DMS 273 (cell line): ENCODE measurements around the gene SCUBE1.

ENCODE experiments used
- DNase-seq: peaks from one replicate; lab custom pipeline; 2025; ENCODE audit not compliant: unreplicated experiment; lab: John Stamatoyannopoulos, UW

SCUBE1 gene

DNA sequence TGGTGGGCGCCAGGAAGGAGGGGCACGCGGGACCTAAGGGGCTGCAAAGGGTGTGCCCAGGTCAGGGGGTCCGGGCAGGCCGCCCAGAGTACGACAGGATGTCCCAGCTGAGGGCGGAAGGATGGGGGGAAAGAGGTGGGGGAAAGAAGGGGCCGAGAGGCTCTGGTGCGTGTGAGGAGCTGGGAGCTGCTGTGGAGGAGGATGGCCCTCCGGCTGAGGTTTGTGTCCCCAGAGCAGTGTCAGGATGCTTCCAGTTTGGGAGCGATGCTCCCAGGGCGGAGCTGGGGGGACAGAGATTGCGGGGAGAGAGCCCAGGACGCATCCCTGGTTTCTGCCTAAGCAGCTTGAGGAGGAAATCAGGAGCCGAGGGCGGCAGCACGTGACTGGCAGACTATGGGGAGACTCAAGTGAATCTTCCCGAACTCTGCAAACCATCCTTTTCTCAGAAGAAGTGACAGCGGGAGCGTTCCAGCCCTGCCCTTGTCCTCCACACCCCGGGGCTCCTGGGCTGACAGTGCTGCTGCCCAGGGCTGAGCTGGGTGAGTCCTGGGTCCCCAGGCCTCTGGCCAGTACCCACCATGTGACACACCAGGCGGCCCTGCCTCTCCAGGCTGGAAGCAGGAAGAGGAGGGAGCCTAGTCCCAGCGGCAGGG lies 136.5 kb downstream of the SCUBE1 start:
- DNase-seq = no peak

DNA sequence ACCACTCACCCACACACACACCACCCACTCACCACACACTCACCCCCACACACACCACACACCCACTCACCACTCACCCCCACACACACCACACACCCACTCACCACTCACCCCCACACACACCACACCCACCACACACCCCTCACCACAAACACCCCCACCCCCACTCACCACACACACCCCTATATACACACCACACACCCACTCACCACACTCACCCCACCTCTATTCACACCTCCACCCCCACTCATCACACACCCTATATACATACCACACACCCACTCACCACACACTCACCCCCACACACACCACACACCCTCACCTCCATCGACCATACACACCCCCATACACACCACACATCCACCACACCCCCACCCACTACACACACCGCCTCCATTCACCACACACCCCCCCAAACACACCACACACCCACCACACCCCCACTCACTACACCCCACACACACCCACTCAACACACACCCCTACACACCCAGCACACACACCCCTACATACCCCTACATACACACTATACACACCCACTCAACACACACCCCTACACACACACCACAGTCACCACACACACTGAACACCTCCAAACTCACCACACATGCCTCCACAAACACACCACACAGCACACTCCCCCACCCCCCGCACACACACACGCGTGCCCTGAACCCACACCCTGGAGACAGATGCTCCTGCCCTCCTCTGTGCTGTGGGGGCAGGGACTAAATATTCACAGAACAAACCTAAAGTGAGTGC lies 137.2 kb downstream of the SCUBE1 start:
- no peak for DNase-seq

DNA sequence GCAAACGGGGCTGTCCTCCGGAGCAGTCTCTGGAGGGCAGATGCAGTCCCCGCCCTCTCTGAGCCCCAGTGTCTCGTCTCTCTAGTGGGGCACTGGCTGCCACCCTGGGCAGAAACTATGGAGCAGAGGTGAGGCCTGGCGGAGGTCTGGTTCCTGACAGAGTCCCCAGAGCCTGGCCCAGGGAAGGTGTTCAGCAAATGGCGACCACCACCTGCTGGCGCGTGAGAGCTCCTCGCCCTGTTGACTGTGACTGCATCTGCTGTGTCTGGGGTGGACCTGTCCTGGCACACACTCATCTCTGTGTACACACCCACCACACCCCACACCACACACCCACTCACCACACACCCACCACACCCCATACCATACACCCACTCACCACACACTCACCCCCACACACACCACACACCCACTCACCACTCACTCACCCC lies 137.9 kb downstream of the SCUBE1 start:
- DNase-seq = no peak

DNA sequence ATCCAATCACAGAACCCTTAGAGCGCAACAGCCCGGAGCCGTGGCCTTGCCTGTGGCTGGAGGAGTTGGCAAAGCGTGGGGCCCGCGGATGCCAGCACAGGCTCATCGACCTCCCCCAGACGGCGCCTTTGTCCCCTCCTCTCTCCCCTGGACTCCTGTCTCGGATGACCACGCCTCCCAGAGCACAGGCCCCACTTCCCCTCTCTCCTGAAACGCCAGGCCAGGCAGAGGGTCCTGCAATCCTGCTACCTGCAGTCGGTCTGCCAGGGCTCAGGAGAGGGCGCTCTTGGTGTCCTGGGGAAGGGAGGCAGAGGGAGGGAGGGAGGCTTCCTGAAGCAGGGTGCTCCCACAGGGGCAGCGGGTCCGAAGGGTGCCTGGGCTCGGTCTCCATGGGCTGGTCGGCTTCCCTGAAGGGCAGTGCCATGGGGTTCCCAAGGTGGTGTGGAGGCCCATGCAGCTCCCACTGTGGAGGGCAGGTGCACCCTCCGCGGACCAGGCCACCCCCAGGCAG lies 139.6 kb downstream of the SCUBE1 start:
- no peak for DNase-seq

DNA sequence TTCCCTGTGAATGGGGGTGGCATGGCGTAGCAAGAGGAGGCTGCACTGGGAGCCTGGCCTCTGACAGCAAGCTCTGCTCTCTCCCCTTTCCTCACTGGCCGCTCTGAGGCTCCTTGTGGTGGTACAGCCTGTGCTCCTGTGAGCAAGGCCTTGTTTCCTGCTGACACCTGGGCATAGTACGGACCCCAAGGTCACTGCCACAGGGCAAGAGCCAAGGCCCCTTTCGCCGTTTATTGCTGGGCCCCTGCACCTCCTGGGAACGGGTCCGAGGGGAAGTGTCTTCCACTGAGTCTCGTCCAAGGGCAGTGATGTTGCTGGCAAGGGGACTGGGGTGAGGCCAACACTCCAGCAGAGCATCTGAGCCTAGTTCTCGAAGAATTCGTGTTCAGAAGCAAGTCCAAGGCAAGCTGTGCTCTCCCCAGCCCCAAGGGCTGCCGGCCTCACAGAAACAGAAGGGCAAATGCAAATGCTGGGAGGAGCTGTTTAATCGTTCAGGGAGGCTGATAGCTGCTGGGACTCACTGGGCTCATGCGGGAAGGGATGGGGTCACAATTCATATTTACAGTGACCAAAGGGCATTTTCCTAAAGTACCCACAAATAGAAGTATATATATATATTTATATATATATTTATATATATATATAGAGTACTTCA lies 140.3 kb downstream of the SCUBE1 start:
- no peak for DNase-seq

DNA sequence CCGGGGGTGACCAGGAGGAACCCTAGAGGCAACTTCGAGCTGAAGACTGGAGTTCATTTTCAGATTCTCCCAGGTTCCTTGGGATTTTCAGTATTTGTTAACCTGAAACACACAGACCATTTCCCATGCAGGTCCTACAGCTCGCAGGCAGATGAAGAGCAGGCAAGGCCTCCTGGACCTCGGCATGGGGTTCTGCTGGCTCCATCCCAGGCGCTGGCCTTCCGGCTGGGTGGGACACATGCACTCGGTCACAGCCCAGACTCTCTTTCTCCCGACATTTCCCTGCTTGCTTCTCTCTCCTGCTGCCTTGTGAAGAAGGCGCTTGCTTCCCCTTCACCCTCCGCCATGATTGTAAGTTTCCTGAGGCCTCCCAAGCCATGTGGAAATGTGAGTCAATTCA lies 140.8 kb downstream of the SCUBE1 start:
- no peak for DNase-seq

DNA sequence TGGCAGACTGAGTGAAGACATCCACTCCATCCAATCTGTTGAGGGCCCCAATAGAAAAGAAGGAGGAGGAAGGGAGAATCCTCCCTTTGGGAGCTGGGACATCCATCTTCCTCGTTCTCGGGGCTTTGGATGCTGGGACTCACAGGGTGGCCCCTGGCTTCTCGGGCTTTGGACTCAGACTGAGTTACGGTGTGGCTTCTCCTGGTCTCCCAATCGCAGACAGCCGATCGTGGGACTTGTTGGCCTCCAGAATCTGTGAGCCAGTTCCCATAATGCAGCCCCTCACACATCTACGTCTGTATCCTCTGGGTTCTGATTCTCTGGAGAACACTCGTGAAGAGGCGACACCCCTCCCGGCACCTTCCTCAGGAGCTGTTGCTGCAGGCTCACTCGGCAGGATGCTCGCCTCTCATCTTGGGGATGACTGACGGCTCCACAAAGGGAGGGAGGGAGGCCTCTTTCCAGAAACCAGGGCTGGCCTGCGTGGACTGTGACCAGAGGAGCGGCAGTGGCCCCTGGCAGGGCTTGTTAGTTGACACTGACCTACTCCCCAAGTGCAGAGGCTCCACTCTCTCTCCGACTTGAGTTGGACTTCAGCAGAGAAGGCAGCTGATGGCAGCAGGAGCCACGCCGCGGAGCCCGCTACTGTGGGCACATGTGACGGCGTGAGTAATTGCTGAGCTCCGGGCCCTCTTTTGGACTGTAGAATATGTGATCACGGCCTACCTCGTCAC lies 141.5 kb downstream of the SCUBE1 start:
- DNase-seq = no peak

DNA sequence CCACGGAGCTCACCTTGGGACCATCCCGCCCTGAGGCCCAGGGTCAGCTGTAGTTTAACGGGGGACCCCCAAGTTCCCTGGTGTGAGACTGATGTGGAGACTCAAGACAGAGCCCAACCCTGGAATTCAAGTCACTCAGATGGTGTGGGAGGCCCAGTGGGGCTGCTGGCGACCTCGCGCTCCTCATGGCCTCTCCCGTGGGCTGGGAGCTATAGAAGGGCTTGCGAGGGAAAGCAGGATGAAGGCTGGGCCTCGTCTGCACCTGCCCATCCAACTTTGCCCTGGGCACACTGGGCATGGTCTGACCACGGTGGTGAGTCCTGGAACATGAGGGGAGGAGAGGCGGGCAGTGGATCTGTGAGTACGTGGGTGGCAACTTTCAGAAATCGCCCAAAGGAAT lies 142.6 kb downstream of the SCUBE1 start:
- DNase-seq = no peak

DNA sequence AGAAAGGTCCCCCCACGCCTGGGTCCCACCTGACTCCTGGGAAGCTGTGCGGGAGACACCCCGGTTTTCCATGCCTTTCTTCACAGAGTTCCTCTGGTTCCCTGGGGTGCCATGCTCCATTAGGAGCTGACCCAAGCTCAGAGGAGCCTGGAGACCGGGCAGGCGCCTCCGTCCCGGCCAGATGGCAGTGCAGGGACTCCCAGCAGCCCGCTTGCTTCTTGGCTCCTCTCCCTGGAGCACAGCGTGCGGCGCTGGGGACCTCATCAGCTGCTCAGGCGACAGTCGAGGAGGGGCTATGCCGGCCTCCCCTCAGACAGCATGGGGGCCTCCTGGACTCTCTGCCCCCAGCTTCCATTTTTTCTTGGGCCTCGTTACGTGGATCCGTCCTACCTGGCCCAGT lies 143.1 kb downstream of the SCUBE1 start:
- DNase-seq = no peak

DNA sequence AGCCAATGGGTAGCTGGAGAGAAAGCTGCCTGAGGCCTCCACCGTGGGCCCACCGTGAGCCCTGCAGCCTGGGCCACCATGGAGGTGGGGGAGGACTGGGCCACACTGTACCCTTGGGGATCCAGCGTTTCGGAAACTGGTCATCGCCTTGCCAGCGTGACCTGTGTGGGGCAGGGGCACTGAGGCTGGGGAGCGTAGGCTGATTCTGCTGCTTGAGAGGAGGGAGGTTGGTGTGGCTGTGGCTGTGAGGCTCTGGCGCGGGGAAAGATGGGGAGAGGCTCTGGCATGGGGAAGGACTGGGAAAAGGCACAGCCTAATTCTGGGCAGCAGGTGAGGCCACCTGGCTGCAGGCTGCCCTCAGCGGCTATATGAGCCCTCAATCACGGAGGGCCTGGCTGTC lies 143.6 kb downstream of the SCUBE1 start:
- DNase-seq = no peak

DNA sequence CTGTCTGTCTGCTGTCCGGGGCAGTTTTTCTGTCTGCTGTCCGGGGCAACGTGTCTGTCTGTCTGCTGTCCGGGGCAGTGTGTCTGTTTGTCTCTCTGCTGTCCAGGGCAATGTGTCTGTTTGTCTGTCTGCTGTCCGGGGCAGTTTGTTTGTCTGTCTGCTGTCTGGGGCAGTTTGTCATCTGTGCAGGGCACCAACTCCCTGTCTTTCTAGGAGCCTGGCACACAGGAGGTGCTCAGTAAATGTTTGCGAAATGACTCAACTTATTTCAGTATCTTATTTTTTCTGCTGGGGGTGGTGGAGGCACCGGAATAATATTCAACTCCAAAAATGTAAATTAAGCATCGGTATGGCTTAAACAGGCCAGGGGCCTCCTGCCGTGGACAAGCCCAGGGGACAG lies 144.2 kb downstream of the SCUBE1 start:
- DNase-seq = no peak

DNA sequence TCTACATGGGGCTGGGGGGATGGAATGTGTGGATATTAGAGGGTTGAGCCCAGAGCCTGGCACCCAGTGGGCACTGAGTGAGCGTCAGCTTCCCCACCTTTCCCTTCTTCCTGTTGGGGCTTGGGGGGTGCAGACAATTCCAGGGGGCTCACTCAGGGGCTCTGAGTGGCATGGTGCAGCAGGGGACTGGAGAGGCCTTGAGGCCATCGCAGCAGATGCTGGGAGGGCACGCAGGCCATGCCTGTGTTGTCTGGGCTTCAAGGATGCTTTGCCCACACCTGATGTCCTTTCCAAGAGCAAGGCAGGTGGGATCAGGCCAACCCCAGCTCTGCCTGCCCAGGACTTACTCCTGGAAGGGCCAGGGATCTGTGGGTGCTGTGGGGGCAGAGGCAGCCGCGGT lies 145.0 kb downstream of the SCUBE1 start:
- no peak for DNase-seq

DNA sequence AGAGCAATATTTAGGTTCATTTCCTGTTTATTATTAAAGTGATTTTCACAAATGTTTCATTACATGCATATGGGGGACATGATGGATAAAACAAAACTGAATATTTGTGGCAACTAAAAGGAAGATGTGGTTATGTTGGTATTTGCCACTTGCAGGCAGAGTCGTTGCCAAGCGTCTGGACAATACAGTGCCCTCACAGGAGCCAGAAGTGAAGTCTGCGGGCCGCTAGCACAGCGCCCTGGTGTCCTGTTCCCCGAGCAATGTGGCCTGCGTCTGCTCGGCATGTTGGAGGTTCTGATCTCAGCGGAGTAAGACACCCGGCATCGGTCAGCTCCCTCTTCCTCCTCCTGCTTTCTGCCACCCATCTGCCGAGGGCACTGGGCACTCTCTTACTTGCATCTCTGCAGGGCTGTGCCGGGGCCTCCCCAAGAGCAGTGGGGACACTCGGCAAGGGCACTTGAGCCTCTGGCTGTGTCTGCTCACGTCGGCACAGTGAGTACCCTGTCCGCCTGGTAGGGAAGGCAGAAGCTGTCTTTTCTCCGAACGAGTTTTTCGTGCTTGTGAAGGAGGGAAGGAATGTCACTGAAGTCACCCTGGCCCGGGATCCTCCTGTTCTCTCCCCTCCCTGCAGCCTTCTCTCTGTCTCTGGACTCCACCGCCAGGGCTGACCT lies 145.8 kb downstream of the SCUBE1 start:
- DNase-seq = no peak

DNA sequence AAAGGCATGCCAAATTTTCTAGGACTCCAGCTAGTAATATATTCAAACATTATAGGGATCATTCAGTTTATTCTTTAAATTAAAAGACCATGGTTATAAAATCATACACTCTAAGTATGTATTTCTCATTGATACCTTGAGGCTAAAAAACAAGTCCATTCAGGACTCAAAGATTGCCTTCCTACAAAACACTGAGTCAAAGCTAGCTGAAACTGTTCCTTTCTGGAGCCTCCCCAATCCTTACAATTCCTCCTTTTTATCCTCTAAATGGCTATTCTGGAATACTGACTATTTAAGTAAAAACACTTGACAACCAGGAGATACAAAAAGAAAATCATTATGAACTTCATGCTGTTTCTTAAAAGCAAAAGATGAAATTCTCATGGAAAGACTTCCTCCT lies 151.3 kb downstream of the SCUBE1 start:
- no peak for DNase-seq

DNA sequence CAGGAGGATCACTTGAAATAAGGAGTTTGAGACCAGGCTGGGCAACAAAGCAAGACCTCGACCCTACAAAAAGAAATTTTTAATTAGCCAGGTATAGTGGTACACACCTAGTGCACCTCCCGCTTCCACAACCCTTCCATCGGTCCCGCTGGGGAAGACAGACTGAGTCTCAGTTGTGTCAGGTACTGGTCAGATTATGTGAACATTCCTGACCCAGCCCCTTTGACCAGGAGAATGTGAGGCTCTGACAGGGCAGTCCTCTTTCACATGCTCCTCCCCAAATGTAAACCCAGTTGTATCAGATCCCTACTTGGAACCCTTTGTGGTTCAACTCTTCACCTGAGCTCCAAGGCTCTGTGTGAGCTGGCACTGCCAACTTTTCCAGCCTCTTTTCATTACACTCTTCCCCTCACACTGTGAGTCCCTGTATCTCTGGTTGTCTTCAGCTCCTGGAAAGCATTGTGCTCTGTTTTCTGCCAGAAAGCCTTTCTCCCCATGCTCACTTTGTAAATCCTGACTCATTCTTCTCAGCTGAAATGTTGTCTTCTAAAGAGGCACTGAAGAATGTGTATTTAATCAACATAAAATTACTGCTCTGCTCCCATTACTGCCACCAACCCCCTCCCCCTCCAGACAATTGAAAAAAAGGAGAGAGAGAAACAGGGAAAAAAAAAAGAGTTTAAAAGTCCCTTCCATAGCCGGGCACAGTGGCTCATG lies 154.2 kb downstream of the SCUBE1 start:
- no peak for DNase-seq

DNA sequence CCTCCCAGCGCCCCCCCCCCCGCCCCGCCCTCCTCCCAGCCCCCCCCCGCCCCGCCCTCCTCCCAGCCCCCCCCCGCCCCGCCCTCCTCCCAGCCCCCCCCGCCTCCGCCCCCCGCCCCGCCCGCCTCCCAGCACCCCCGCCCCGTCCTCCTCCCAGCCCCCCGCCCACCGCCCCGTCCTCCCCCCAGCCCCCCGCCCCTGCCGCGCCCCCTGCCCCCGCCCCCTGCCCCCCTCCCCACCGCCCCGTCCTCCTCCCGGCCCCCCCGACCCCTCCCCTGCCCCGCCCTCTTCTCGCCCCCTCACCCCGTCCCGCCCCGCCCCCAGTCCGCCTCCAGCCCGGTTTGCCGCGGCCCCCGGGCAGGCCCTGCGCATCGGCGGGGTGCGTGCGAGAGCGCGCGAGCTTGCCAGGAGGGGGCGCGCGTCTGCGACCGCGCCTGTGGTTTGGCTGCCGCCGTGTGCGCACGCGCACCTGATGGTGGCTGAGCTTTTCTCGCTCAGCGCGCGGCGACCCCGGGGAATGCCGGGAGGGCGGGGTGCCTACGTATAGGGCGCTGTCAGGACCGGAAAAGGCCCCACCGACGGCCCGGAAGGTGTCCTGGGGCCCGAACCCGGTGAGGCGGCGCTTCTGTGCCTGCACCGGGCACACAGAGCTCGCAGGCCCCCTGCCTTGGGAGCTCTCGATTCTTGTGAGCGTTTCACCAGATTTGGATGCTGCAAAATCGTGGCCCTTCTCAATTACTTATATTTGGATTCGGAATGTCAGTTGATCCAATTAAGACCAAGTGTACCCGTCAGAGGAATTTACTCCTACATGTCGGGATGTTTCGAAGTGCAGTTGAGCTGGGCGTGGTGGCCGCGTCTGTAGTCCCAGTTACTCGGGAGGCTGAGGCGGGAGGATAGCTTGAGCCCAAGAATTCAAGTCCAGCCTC lies 155.7 kb downstream of the SCUBE1 start:
- DNase-seq = peak; percentile 96

DNA sequence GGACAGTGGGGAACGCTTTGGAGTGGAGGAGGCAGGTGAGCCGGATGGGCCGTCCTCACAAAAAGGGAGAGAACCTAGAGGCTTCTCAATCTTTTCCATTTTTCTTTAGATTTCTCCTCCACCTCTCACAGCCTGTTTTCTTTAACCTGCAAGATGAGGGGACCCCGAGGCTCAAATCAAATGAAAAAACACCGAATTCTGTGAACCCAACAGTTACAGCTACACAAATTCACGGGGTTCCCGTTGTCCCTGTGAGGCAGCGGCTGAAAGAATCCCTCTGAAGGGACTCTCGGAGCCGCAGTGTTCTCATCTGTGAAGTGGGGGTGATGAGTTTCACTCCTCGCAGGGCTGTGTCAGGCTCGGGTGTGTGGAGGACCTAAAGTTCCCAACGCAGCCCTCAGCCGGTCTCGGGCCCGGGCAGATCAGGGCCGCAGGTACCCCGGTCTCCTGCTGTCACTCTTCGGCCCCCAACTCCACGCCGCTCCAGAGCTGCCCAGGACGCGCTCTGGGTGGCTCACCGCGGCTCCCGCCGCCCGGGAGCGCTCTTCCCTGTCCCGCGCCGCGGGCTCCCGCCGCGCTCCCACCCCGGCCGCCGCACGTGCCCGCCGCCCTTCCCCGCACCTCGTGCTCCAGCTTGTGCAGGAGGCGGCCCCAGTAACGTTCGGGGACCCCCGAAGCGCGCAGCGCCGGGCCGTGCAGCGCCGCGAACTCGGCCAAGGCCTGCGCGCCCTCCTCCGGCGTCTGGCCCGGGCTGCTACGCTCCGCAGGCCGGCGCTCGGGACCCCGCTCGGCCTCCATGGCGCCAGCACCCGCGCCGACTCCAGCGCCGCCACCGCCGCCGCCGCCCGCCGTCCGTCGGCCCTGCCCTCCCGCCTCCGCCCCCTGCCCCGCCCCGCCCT lies 156.7 kb downstream of the SCUBE1 start, which contains the start of gene TTLL12:
Gene TTLL12 (minus strand): TSS at position 863 of the 899 bp plus-strand sequence. CDS start 65 bp downstream, at position 798.
- DNase-seq = peak; percentile 75

DNA sequence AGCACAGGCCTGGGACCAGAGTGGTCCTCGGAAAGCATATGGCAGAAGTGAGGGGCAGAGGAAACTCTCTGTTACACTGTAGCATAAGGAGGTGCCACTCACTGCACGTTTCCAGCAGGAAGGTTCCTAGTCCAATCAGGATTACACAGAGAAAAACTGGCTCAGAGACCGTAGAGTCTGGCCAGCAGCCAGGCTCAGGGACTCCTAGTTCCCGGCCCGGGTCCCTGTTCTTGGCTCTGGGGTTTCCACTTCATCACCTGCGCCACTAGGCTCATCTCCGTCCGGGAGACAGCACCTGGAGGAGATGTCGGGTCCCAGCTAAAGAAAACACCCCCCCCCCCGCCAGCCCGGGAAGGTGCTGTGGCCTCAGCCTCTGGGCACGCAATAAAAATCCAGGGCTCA lies 157.3 kb downstream of the SCUBE1 start:
- DNase-seq = peak; percentile 84
